T-helper 17 cell (primary cell): ENCODE results near the gene ZFP36L2. TPM values are rescaled to one million over a fixed set of nuclear protein-coding genes. Genes with fewer than 3 reads are reported as not detected.

Experiments used
- ATAC-seq: fragments of 150-1000 bp; cut with Tn5 transposase; 2 replicates; pipeline ENCODE4 v1.10.0; 2021; ENCODE audit warnings: mild to moderate bottlenecking, moderate library complexity
- DNase-seq, 3 donors: peaks; one replicate each; pipeline versions ENCODE4 v3.0.0 to v3.0.0-alpha.2; 2020 to 2021
- H3K9me3 ChIP-seq: one replicate; pipeline ENCODE4 v1.7.0; 2013; ENCODE audit warnings: low read length, mild to moderate bottlenecking; ENCODE audit not compliant: control insufficient read depth, poor library complexity, severe bottlenecking
- H3K27ac Mint-ChIP-seq: one replicate; pipeline ENCODE4 v1.8.0; 2022; ENCODE audit warnings: mild to moderate bottlenecking, moderate library complexity, mixed read lengths
- H3K27me3 Mint-ChIP-seq: one replicate; pipeline ENCODE4 v1.8.0; 2022; ENCODE audit warnings: mixed read lengths
- H3K36me3 Mint-ChIP-seq: one replicate; pipeline ENCODE4 v1.8.0; 2022; ENCODE audit warnings: low read depth, mixed read lengths
- H3K4me1 Mint-ChIP-seq: one replicate; pipeline ENCODE4 v1.8.0; 2022; ENCODE audit warnings: mild to moderate bottlenecking, mixed read lengths
- H3K4me3 Mint-ChIP-seq: one replicate; pipeline ENCODE4 v1.8.0; 2022; ENCODE audit warnings: mild to moderate bottlenecking, moderate library complexity, mixed read lengths
- total RNA-seq, 4 donors: library from RNA in 2 of 4; stranded (reverse) in 2 of 4; gene quantifications; one replicate each; pipeline ENCODE4 v1.2.3 and lab custom pipeline; 2022 to 2026

The ZFP36L2 gene
- total RNA-seq, 2 donors from 2014 or later = 501 to 627 TPM

DNA sequence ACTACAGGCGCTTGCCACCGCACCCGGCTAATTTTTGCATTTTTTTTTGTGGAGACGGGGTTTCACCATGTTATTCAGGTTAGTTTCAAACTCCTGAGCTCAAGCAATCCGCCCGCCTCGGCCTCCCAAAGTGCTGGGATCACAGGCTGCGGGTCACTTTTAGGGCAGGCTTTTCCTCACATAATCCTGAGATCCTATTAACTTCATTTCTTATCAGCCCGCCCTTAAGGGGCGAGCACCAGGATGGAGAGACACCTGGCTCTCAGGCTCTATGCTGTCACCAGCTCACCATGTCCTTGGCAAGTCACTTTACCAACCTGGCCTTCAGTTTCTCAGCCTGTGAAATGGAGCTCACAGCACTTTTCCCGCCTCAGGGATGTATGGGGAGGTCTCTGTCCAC lies 23.0 kb downstream of the ZFP36L2 start:
- H3K4me1 Mint-ChIP-seq = peaks cover 21% of the 10 kb centered on the region
- no peaks in the 10 kb centered on the region for H3K27me3 Mint-ChIP-seq
- H3K9me3 ChIP-seq = no peaks in the 10 kb centered on the region
- DNase-seq (no peak), ATAC-seq (no peak)
- H3K4me3 Mint-ChIP-seq = no peak overlapping the region
- H3K27ac Mint-ChIP-seq = peak overlapping the region; percentile 81
- no peaks in the 10 kb centered on the region for H3K36me3 Mint-ChIP-seq

DNA sequence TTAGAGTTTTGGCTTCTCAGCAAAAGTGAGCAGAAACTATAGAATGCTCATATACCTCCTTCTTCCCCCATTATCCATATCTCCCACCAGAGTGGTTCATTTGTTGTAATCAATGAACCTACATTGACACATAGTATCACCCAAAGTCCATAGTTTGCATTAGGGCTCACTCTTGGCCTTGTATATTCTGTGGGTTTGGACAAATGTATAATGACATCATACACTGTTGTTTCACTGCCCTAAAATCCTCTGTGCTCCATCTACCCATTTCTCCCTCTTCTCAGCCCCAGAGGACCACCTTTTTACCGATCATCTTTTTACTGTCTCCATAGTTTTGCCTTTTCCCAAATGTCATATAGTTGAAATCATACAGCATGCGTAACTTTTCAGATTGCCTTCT lies 24.1 kb downstream of the ZFP36L2 start:
- DNase-seq (no peak), ATAC-seq (no peak)
- Mint-ChIP-seq H3K36me3 (no peaks in the 10 kb centered on the region), H3K27me3 (no peaks in the 10 kb centered on the region), H3K4me1 (peaks cover 23% of the 10 kb centered on the region), H3K27ac (no peak overlapping the region), H3K4me3 (no peak overlapping the region)
- H3K9me3 ChIP-seq = no peaks in the 10 kb centered on the region

DNA sequence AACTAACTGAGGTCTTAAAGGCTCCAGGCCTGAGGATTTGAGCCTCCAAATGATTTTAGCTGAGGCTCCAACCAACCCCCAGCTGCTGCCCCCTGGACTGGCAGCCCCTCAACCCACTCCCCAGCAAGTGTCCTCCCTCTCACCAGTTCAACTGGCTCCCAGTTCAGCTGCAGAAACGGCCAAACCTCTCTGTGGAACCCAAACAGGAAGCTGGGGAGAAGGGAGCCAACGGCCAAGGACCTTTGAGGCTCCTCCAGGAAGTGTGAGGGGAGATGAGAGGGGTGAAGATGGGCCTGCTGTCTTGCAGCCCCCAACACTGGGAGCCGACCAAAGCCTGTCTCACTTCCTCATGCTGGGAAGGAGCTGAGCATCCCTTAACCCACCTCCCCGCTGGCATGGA lies 24.9 kb downstream of the ZFP36L2 start:
- H3K27me3 Mint-ChIP-seq = no peaks in the 10 kb centered on the region
- H3K9me3 ChIP-seq = no peaks in the 10 kb centered on the region
- no peak for DNase-seq
- peaks cover 31% of the 10 kb centered on the region for H3K4me1 Mint-ChIP-seq
- no peak for ATAC-seq
- H3K4me3 Mint-ChIP-seq = no peak overlapping the region
- H3K36me3 Mint-ChIP-seq = no peaks in the 10 kb centered on the region
- no peak overlapping the region for H3K27ac Mint-ChIP-seq

DNA sequence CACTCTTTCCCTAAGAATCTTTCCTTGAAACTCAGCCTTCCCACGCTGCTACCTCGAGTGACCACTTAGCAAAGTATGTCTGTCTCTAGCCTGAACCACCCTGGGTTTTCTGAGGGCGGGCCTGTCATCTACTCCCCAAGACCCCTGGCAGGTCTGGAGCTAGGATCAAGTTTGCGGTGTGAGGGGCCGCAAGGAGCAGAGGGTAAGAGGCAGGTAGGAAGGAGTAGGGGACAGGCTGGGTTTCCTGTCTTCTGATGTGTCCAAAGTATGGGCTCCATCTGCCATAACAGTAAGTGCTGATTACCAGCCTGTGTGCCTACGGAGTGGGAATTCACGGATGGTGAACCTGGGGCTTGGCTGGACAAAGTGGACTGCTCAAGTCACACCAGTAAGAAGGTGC lies 25.4 kb downstream of the ZFP36L2 start:
- Mint-ChIP-seq H3K4me1 (peaks cover 30% of the 10 kb centered on the region), H3K36me3 (no peaks in the 10 kb centered on the region), H3K27me3 (no peaks in the 10 kb centered on the region), H3K27ac (no peak overlapping the region), H3K4me3 (no peak overlapping the region)
- ATAC-seq (no peak), DNase-seq (no peak)
- no peaks in the 10 kb centered on the region for H3K9me3 ChIP-seq

GRCh38 chr2:43199492-43200488 lies 26.6 kb downstream of the ZFP36L2 start:
- Mint-ChIP-seq H3K4me1 (peaks cover 31% of the 10 kb centered on the region), H3K27ac (no peak overlapping the region), H3K27me3 (no peaks in the 10 kb centered on the region), H3K4me3 (peak overlapping the region; percentile 15), H3K36me3 (peaks cover under 1% of the 10 kb centered on the region)
- no peaks in the 10 kb centered on the region for H3K9me3 ChIP-seq
- DNase-seq = no peak
- ATAC-seq = no peak

- H3K4me3 Mint-ChIP-seq = no peak overlapping the region
- peak overlapping the region; percentile 91 for H3K27ac Mint-ChIP-seq
- DNase-seq = no peak
- H3K36me3 Mint-ChIP-seq = peaks cover 2% of the 10 kb centered on the region
- no peaks in the 10 kb centered on the region for H3K9me3 ChIP-seq
- H3K27me3 Mint-ChIP-seq = no peaks in the 10 kb centered on the region
- no peak for ATAC-seq
- peaks cover 40% of the 10 kb centered on the region for H3K4me1 Mint-ChIP-seq
Observed at GRCh38 chr2:43198263-43198662, 28.1 kb downstream of the ZFP36L2 start.

- DNase-seq = no peak
- Mint-ChIP-seq H3K4me3 (peak overlapping the region; percentile 72), H3K4me1 (peaks cover 45% of the 10 kb centered on the region), H3K36me3 (peaks cover 2% of the 10 kb centered on the region), H3K27ac (peak overlapping the region; percentile 99), H3K27me3 (no peaks in the 10 kb centered on the region)
- no peaks in the 10 kb centered on the region for H3K9me3 ChIP-seq
- no peak for ATAC-seq
Observed at GRCh38 chr2:43197588-43197896, 28.9 kb downstream of the ZFP36L2 start.

- peak overlapping the region; percentile 99 for H3K27ac Mint-ChIP-seq
- no peaks in the 10 kb centered on the region for H3K27me3 Mint-ChIP-seq
- H3K4me3 Mint-ChIP-seq = peak overlapping the region; percentile 72
- ATAC-seq (no peak), DNase-seq (no peak)
- no peaks in the 10 kb centered on the region for H3K9me3 ChIP-seq
- peaks cover 2% of the 10 kb centered on the region for H3K36me3 Mint-ChIP-seq
- peaks cover 46% of the 10 kb centered on the region for H3K4me1 Mint-ChIP-seq
Observed at GRCh38 chr2:43196768-43197587, 29.4 kb downstream of the ZFP36L2 start.

DNA sequence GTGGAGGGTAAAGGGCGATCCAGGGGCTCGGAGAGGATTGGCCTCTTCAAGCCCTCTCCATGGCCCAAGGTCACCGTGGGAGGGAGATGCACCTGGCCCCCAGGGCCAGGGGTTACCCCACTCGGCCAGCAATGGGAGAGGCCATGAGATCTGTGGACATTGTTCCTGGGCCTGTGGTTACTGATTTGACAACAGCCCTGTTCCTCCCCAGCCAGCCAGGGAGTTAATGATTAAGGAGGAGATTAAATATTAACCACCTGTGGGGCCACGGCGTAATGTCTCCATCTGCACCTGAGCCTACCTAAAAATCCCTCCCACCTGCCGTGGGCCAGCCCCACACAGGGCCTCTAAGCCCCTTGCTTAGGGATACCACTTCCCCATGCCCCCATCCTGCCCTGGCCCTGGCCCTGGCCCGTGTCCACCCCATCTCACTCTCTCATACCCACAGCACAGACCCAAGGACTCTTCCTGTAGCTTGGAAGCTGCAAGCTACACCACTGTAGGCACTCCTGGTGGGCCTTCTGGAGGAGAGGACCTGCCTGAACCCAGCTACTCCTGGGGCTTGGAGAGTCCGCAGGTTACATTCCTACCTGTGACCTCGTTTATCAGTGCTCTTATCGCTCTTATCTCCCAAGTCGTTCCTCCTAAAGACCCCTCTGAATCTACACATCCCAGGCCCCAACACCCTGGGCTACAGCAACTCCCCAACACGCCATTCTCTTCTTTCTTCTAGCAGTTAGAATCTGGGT lies 32.1 kb downstream of the ZFP36L2 start:
- Mint-ChIP-seq H3K27ac (peak overlapping the region; percentile 99), H3K27me3 (no peaks in the 10 kb centered on the region), H3K4me3 (peak overlapping the region; percentile 95), H3K4me1 (peaks cover 51% of the 10 kb centered on the region), H3K36me3 (peaks cover 2% of the 10 kb centered on the region)
- no peaks in the 10 kb centered on the region for H3K9me3 ChIP-seq
- ATAC-seq (no peak), DNase-seq (no peak)

DNA sequence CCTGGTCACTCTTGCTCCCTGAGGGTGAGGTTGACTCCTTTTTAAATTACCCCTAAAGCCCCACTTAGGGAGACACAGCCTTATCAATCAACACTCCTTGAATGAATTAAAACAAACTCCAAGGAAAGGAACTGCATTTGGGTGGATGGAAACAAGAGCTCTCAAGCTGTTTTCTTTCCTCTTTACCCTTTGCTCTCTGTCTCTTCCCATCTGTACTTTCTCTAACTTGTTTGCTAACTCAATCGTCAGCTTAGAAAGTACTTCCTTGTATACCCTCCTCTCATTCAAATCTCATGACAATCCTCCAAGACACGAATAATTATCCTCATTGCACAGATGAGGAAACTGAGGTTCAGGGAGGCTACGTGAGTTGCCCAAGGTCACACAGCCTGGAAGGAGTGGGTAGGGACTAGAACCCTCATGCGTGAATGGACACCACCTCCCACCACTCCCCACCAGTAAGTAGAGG lies 32.7 kb downstream of the ZFP36L2 start:
- H3K27ac Mint-ChIP-seq = peak overlapping the region; percentile 99

DNA sequence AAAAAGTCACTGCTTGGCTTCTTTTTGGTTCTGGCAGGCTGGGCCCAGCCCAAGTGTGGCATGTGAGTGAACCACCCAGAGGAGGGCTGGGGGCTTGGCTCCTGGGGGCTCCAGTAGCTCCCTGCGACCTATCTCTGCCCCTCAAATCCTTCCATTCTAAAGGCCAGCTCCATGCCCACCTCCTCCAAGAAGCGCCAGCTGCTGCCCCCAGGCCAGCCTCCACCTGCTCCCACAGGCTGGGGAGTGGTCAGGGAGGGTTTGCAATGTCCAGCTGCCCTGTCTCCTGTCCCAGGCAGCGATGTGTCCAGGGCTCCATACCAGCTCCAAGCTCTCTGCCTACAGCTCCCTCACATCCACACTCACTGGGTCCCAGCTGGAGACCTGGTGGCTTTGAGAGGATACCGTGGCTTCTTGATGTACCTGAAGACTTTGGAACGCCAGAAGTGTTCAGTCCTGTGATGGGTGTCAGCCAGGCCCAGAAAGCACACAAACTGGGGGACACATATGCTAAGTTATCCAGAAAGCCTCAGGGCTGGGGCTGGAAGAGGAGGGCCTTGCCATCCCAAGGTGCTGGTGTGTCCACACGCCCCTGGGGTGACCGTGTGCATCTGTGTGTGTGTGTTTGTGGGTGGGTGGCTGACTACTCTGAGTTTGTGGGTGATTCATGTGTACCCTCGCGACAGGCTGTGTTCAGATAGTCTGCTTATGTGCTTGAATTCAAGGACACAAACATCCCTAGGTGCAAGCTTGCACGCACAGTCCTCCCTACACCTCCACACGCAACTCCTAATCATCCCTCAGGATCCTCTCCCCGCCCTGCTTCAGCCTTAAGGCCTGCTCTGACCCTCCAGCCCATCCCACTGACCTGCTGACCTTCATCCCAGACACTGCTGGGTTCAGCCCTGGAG lies 33.4 kb downstream of the ZFP36L2 start:
- no peak for DNase-seq
- H3K4me1 Mint-ChIP-seq = peaks cover 53% of the 10 kb centered on the region
- no peaks in the 10 kb centered on the region for H3K9me3 ChIP-seq
- H3K4me3 Mint-ChIP-seq = peak overlapping the region; percentile 95
- no peaks in the 10 kb centered on the region for H3K27me3 Mint-ChIP-seq
- H3K36me3 Mint-ChIP-seq = peaks cover 2% of the 10 kb centered on the region
- peak overlapping the region; percentile 99 for H3K27ac Mint-ChIP-seq
- ATAC-seq = no peak

More for the DNA sequence above, 32.7 kb downstream of the ZFP36L2 start:
- Mint-ChIP-seq H3K27me3 (no peaks in the 10 kb centered on the region), H3K36me3 (peaks cover 2% of the 10 kb centered on the region), H3K4me1 (peaks cover 56% of the 10 kb centered on the region), H3K4me3 (peak overlapping the region; percentile 95)
- ATAC-seq (no peak), DNase-seq (no peak)
- H3K9me3 ChIP-seq = no peaks in the 10 kb centered on the region

GRCh38 chr2:43191947-43192516 lies 34.4 kb downstream of the ZFP36L2 start:
- H3K36me3 Mint-ChIP-seq = peaks cover 2% of the 10 kb centered on the region
- no peaks in the 10 kb centered on the region for H3K9me3 ChIP-seq
- peak overlapping the region; percentile 57 for H3K4me3 Mint-ChIP-seq
- no peaks in the 10 kb centered on the region for H3K27me3 Mint-ChIP-seq
- H3K27ac Mint-ChIP-seq = peak overlapping the region; percentile 99
- ATAC-seq (no peak), DNase-seq (no peak)
- peaks cover 53% of the 10 kb centered on the region for H3K4me1 Mint-ChIP-seq
